GM19193 (cell line): ENCODE results near the gene SCD.

Source experiments
- POLR2A ChIP-seq: IDR thresholded peaks from 4 replicates; pipeline ENCODE4 v1.6.1; 2011; ENCODE audit not compliant: insufficient read depth, insufficient read length; ENCODE audit errors: extremely low read depth

SCD gene

DNA sequence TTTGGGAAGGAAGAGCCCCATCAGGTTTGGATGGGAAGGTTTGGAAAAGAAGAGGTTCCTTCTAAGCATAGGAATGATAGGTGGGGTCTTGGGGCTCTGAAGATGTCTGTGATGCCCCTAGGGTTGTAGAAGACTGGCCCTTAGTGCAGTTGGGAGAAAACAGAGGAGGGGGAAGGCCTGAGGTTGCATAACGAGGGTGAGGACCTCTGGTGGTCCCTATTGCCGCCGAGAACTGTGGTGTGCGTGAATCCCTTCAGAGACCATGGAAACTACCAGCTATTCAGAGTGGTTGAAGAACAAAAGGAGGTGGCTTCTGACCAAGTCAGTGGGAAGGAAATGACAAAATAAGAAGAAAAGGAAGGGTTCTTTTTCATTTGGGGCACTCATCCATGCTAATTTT, 13.9 kb upstream of the SCD start:
- no peak for TF ChIP-seq POLR2A

DNA sequence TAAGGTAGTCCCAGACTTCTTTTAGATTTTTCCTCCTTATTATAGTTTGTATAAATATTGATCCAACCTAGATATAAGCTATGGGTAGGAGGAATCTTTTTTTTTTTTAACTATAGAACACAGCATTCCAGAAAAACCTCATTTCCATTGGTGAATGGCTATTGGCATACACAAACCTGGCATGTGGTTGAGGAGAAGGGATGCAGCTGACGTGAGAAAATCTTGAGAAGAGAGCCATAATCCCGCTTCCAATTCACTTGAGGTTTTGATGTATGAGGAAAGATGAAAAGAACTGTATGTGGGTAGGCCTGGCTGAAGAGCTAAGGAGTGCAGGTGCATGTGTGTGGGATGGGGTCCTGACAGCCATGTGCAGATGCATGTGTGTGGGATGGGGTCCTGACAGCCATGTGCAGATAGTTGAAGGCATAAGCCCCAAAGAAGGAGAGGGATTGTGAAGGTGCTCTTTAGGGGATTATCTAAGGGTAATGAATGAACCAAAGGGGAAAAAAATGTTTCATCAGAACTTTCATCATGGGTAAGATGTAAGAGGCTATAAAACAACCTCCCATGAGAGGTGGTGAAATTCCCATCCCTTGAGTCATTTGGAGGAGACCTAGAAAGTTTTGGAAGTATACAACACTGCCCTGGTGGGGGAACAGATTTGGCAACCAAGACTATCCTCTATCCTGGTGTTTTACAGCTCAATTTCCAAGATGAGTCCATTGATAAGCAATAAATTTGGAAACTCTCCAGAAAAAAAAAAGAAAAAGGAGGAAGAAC, 13.2 kb upstream of the SCD start:
- no peak for TF ChIP-seq POLR2A

DNA sequence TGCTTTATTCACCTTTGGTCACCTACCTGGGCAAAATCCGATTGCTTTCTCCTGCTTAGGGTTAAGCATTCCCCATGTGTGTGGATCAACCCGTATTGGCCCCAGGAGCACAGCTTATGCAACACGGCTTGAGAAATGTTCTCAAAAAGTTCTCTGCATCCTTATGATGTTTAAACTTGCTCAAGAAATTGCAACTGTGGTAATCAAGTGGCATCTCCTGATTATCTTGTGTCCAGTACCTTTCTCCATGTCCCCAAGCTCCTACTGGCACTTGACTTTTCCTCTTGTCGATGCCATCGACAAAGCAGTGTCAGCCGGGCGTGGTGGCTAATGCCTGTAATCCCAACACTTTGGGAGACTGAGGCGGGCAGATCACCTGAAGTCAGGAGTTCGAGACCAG, 12.3 kb upstream of the SCD start:
- TF ChIP-seq POLR2A, result no peak

DNA sequence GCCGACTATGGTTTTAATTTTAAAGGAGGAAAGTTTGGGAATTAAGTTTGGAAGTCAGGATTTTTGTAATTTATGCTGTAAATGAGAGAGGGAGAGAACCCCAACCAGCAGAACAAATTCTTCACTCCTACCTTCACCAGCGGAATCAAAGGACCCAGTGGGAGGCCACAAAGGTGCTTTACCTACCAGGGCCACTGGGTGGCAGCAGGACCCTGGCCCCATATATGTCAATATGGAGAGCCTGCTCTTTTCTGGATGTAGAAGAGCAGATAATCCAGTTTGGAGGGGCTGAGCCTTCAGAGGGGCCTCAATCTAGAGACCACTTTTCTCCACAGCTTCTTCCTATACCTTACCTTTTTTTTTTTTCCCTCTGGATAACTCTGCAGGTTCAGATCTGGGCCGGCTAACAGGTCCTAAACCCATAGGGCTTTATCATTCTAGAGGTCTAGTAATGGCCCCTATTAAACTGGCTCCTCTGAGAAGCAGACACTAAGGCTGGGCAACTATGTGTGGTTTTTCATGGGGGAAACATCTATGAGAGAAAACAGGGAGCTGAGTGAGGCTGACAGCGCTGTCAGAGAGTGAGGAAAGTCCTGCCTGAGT, 8.5 kb upstream of the SCD start:
- no peak for TF ChIP-seq POLR2A

DNA sequence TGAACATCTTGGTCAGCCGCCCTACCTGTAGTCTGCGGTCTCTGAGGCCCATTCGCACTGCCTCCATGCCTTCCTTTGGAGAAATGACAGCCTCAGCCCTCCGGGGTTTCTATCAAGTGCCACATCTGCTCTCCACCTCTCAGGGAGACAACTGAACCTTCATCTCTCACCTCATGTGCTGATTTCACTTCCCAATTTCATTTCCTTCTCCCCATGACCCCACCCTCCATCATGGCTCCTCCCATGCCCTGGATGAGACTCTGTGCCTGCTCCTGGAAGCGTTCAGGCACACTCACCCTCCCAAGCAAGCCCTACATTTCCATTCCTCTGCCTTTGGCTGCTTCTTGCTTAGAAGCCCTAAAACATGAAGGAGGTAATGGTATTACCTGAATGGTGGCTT, 7.8 kb upstream of the SCD start:
- TF ChIP-seq POLR2A, result peak; percentile 42

DNA sequence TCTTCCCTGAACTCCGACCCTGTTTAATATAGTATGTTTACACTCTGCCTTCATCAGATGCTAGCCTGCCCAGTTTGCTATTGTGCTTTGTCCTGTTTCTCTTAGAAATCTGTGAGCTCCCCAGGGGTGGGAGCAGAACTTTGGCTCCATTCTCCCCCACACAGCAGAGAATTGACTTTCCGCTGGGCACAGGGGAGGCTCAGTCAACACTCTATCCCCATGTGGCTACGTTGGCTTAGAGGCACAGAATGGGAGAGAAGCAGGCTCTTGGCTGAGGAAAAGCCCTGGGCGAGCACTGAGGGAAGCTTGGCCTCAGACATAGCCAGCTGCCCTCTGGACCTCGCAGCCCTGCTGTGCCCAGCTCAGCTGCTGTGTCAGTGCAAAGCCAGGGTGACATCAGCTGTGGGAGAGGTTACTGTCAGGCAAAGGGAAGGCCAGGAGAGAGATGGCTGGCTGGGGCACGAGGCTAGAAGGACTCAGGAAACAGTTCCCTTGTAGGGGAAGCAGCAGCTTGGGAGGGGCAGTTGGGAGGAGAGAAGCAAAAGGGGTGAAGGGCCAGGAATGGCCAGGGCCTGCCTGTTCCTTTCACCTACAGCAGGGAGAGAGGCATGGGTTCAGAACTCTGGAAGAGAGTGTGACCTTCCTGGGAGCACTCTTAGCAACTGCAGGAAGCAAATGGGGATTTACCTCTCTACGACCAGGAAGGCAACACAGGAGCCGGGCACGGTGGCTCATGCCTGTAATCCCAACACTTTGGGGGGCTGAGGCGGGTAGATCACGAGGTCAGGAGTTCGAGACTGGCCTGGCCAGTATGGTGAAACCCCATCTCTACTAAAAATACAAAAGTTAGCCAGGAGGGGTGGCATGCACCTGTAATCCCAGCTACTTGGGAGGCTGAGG, 5.8 kb upstream of the SCD start:
- TF ChIP-seq POLR2A, result no peak

DNA sequence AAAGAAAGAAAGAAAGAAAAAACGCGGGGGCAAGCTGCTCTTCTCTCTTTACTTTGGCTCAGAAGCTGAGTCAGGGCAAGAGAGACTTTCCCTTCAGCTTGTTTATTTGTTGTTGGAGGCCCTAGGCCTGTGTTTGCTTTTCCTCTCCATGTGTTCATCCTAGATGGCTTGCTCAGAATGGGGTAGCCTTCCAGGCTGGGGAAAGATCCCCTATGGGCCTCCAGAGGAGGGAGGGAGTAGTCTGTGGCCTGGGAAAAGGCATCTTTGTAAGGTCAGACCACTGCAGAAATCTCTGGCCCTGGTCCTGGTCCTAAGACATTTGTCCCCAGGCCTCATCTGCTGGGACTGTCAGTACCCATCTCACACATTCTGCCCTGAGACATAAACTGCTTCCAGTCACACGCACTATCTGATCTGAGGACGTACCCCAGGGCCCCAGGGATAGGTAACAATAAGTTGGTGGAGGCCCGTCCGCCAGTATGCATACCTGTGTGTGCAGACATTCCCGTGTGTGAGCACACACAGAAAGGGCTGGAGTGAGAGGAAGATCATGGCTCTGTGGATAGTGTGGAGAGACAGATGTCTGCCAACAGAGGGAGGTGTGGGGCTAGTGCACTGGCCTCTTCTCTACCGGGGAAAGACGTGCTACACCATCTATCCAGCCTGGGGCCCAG, 4.9 kb upstream of the SCD start:
- no peak for TF ChIP-seq POLR2A

DNA sequence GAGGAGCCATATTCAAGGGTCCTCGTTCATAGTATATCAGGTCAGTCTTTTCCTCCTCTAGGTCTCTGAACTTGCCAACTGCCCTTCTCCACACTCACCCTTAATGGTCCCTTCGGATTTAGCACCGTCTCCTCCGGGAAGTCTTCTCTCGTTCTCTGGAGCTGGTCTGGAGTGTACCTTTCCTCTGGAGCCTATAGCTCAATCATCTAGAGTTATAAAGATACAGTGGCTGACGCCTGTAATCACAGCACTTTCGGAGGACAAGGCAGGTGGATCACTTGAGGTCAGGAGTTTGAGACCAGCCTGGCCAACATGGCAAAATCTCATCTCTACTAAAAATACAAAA, 4.4 kb upstream of the SCD start:
- TF ChIP-seq POLR2A, result no peak

DNA sequence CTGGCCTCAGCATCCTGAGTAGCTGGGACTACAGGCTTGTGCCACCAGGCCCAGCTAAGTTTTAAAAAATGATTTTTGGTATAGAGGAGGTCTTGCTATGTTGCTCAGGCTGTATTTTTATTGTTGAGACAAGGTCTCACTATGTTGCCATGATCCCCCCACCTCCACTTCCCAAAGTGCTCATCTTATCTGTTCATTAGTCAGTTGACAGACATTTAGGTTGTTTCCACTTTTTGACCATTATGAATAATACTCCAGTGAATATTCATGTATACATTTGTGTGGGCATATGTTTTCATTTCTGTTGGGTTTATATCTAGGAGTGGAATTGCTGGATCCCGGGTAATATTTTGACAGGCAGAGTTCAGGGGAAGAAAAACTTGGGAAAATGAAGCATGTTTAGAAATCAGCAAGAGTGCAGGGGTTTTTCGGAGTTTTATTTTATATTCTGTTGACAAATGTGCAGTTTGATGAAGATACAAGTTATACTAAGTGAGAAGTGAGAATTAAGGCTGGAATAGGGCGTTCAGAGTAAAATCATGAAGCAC, 2.7 kb upstream of the SCD start:
- TF ChIP-seq POLR2A, result no peak

DNA sequence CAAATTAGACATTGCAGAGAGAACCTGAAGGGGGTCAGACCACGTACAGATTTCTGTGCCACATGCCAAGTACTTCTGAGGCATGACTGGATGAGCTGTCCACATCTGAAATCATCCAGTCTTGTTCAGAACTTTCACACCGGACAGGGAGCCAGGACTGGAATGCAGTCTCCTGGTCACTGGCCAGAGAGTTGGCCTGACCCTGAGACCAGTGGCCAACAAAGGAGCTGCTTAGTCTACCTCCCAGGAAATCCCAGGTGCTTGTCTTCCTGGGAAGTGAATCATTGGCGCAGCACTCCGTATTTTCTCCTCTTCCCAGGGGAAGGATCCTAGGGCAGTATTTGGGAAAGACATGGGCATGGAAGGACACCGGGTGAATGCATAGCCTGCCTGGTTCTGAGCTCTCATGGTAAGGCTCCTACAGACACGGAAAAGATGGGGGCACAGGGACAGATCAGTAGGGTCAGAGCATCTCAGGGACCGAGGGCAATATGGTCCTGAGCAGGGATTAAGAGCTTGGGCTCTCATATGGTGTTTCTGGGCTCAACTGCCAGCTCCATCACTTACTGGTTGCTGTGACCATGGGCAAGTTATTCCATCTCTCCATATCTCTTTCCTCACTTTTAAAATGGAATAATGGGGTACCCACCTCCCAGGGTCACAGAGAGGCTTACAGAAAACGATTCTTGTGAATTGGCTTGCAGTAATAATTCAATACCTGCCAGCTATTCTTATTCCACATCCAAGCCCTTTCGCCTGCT, 1.3 kb upstream of the SCD start:
- TF ChIP-seq POLR2A, result no peak

DNA sequence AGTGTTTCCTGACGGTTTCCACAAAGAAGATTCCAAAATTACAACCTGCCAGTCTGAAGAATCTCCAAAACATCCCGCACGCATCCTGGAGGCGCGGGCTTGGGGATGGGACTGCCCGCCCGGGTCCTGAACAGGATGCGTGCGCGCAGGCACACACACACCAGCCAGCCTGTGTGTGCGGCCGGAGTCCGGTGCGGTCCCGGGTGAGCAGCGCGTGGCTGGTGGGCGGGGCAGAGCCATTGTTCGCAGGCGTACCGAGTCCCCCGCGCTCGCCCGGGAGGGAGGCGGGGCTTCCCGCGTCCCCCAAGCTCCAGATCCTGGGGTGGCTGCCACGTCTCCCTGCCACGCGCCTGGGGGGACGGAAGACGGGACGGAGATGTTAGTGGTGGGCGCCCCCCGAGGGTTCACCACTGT, 675 bp upstream of the SCD start:
- peak; percentile 46 for TF ChIP-seq POLR2A

DNA sequence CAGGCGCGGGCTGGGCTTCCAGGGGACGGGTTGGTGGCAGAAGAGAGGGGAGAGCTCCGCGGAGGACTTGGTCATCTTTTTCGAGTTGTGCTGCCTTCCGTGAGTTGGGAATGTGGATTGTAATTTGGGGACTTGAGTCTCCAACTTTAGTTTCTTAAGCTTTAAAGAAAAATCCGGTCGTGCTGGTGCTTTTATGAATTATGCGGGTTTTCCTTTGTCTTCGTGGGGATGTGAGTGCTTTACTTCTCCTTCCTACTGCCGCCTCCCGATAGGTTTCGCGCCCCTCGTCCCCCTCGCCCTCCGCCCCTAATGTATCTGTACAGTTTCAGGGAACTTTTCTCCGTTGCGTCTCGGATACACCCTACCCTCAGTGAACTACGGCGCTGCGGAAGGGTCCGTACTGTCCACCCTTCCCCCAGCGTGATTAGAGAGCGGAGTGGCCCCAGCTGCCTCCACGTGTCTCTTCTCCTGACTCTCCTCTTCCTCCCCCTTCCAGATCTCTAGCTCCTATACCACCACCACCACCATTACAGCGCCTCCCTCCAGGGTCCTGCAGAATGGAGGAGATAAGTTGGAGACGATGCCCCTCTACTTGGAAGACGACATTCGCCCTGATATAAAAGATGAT, 649 bp downstream of the SCD start:
- TF ChIP-seq POLR2A, result no peak

DNA sequence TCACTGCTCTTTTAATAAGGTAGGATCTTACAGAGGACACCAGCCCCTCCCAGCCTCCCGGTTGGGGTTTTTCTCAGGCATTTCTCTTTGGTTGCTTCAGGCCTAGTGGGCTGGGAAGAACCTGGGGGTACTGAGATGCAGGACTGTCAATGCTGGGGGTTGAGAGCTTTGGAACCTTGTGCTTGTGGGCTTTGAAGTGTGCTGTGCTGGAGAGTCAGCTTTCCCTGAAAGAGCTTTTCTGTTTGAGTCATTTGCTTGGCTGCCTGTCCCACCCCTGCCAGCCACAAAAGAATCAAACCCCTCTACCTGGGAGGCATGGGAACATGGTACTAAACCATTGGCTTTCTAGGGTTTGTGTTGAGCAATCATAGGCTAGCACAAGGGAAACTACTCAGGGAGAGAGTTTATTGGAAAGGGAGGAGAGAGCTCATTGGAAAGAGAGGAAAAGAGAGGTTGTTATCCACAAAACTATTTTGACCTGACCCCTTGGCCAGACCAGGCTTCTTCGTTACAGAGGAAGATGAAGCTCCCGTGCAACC, 1.4 kb downstream of the SCD start:
- no peak for TF ChIP-seq POLR2A
